ENCODE results near the gene RHEX.

RHEX gene

GRCh38 chr1:206094024-206094423, 41.1 kb downstream of the RHEX start:
- DNase-seq (ENCODE audit: low spot score): no peak
- TF ChIP-seq, protein P1, sequence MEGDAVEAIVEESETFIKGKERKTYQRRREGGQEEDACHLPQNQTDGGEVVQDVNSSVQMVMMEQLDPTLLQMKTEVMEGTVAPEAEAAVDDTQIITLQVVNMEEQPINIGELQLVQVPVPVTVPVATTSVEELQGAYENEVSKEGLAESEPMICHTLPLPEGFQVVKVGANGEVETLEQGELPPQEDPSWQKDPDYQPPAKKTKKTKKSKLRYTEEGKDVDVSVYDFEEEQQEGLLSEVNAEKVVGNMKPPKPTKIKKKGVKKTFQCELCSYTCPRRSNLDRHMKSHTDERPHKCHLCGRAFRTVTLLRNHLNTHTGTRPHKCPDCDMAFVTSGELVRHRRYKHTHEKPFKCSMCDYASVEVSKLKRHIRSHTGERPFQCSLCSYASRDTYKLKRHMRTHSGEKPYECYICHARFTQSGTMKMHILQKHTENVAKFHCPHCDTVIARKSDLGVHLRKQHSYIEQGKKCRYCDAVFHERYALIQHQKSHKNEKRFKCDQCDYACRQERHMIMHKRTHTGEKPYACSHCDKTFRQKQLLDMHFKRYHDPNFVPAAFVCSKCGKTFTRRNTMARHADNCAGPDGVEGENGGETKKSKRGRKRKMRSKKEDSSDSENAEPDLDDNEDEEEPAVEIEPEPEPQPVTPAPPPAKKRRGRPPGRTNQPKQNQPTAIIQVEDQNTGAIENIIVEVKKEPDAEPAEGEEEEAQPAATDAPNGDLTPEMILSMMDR (IDR thresholded peaks at IDR 0.05; ENCODE audit: extremely low read depth, missing control alignments): no peak

GRCh38 chr1:206097381-206097780, 44.4 kb downstream of the RHEX start:
- TF ChIP-seq, protein P1 (IDR thresholded peaks at IDR 0.05; ENCODE audit: extremely low read depth, missing control alignments): no peak
- no peak for DNase-seq (ENCODE audit: low spot score)

DNA sequence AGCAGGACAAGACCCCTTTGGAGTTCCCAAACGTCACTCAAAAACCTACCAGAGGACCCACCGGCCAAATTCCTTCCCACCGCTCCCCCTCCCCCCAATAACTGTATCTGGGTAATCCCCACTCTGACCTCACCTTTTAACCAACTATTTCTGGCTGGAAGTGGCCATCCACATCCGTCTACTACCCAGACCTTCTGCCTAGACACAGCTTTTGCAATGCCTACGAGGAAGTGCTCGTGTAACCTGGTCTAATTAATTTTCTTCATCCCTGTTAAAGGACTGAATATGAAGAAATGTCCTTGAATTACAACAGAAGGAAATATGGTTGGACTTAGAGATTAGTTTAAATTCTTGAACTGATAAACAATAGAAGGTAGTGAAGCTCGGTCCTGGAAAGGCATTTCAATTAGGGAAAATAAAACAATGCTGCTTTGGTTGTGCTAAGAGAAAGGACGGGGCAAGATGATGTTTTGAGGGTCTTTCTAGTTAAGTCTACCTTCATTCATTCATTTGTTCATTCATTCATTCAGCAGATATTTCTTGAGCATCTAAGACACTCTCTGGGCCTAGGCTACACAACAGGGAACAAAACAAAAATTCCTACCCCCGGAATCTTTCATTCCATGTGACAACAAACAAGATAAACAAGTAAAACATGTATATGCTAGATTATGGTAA, 45.4 kb downstream of the RHEX start:
- no peak for DNase-seq (ENCODE audit: low spot score)

DNA sequence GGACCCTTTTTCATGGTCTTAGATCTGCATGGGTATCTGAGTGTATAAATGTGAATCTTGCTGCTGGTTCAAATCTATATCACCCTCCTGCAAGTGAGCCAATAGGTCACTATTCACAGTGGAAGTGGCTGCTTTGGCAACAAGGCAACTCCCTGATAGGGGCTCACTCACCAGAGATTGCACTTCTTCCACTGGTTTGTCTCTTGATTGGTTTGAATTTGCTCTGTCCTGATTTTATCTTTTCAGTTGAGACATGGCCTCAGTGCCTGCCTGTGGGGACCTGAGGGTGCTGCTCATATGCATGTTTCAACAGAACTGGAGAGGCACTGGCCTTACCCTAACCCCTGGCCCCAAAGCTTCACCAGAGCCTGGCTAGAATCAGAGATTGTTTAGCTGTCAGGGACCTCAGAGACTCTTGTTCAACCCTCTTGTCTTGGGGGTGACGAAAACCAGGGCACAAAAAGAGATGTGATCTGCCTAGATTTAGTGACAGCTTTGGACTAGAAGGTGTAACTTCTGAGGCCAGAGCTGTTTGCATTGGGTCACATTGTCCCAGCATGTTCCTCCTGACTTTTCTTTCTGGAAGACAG, 47.3 kb downstream of the RHEX start:
- TF ChIP-seq, protein P1 (IDR thresholded peaks at IDR 0.05; ENCODE audit: extremely low read depth, missing control alignments): no peak
- no peak for DNase-seq (ENCODE audit: low spot score)

More for the DNA sequence above, 45.4 kb downstream of the RHEX start:
- TF ChIP-seq, protein P1 (IDR thresholded peaks at IDR 0.05; ENCODE audit: extremely low read depth, missing control alignments): no peak

DNA sequence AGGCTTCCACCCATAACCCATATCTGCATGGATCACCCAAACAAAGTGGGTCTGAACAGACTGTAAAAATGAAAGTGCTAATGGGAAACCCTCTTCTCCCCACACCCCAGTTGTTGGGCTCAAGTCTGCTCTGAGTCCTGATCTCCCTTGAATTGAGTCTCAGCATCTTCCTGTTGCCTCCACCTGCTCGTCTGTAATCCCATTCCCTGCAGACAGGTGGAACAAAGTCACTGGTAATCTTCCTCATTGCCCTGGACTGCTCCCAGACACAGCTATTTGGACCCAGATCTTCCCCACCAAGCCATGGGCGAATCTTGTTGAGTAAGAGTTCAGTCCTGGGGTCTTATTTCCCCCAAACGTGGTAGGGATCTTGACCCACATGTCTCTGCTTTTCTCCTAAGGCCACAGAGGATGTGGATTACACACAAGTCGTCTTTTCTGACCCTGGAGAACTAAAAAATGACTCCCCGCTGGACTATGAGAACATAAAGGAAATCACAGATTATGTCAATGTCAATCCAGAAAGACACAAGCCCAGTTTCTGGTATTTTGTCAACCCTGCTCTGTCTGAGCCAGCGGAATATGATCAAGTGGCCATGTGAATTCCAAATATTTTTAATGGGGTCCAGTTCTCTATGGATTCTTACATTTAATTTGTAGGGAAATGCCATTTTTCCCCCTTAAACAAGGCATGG, 48.5 kb downstream of the RHEX start:
- TF ChIP-seq, protein P1 (IDR thresholded peaks at IDR 0.05; ENCODE audit: extremely low read depth, missing control alignments): no peak

DNA sequence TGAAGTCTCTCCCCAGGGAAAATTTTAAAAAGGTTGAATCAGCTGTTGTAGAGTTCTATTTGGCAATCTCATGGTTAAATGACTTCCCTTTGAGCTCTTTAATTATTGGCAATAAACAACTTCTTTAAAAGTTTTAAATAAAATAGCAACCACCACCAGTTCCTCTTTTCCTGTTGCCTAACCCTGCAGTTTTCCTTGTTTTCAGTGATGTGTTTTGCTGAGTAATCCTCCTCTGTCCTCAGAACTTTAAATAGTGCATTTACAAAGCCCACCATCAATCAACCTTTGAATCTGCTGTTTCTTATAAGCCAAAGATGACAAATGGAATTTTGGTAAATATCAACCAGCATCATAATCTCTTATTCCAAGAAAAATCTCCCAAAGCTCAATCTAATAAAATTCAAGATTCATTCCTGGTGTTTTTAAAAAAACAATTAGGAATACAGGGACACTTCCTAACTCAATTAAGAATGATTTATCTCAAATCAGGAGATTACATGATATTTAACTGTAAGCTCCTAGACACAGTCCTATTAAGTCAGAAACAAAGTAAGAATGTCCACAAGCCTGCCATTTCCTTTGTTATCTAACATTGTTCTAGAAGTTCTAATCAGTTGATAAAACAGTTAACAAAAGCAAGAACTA, 49.4 kb downstream of the RHEX start:
- TF ChIP-seq, protein P1 (IDR thresholded peaks at IDR 0.05; ENCODE audit: extremely low read depth, missing control alignments): no peak
- DNase-seq (ENCODE audit: low spot score): no peak

More for the DNA sequence above, 48.5 kb downstream of the RHEX start:
- DNase-seq (ENCODE audit: low spot score): no peak

GRCh38 chr1:206103979-206104378, 51.0 kb downstream of the RHEX start:
- TF ChIP-seq, protein P1 (IDR thresholded peaks at IDR 0.05; ENCODE audit: extremely low read depth, missing control alignments): no peak
- no peak for DNase-seq (ENCODE audit: low spot score)

Measured in GM20000 (cell line).